IMR-90 (cell line): ENCODE measurements around the gene SMARCAD1. TPM values are rescaled to one million over a fixed set of nuclear protein-coding genes. Genes with fewer than 3 reads are reported as not detected.
A peak's percentile ranks its signal among the peaks of the same experiment; 100 is the strongest.

Experiments used
- ATAC-seq: fragments of 200-7000 bp; cut with Tn5 transposase; 2 replicates; pipeline ENCODE4 v1.9.1; 2020; ENCODE audit warnings: low read depth, mild to moderate bottlenecking, moderate library complexity
- BruUV-seq: library from RNA; stranded (reverse); fragments of 400-500 nt; replicated peaks from 2 replicates; lab custom pipeline; 2021; lab: Mats Ljungman, UMichigan
- CTCF ChIA-PET: fragments of 300-600 bp; formaldehyde crosslinking; extraction: SDS; loops from one replicate; lab custom pipeline; 2021; ENCODE audit warnings: antibody characterized with exemption; lab: Yijun Ruan, JAX
- POLR2A ChIA-PET: fragments of 300-600 bp; sonication (Branson Sonifier 250); formaldehyde crosslinking; loops from one replicate; lab custom pipeline; 2022; ENCODE audit warnings: antibody characterized with exemption; ENCODE audit not compliant: unreplicated experiment; lab: Charles Lee
- DNase-seq: peaks from one replicate; pipeline ENCODE4 v3.0.0; 2013
- H2AFZ ChIP-seq: replicated peaks from 2 replicates; pipeline ENCODE3; 2013; ENCODE audit warnings: low read length, mild to moderate bottlenecking; ENCODE audit not compliant: poor library complexity
- H2AK5ac ChIP-seq: 2 replicates; pipeline ENCODE4 v1.6.1; 2013; ENCODE audit warnings: low read depth, low read length, inconsistent platforms
- H2AK9ac ChIP-seq: replicated peaks from 2 replicates; pipeline ENCODE3; 2013; ENCODE audit warnings: mild to moderate bottlenecking, low read depth, low read length, moderate library complexity; ENCODE audit not compliant: poor library complexity
- H2BK120ac ChIP-seq: 2 replicates; pipeline ENCODE4 v1.6.1; 2013; ENCODE audit warnings: low read depth, low read length, inconsistent platforms
- H2BK15ac ChIP-seq: 3 replicates; pipeline ENCODE4 v1.6.1; 2013; ENCODE audit warnings: low read depth, low read length, inconsistent platforms
- H2BK20ac ChIP-seq: 2 replicates; pipeline ENCODE4 v1.6.1; 2013; ENCODE audit warnings: low read depth, mild to moderate bottlenecking, inconsistent platforms, low read length, moderate library complexity
- H2BK5ac ChIP-seq: 2 replicates; pipeline ENCODE4 v1.6.1; 2013; ENCODE audit warnings: mild to moderate bottlenecking, low read depth, low read length, inconsistent platforms; ENCODE audit not compliant: poor library complexity, severe bottlenecking
- H3K14ac ChIP-seq: replicated peaks from 2 replicates; pipeline ENCODE4 v1.6.1; 2013; ENCODE audit warnings: low read depth, low read length, inconsistent platforms
- H3K18ac ChIP-seq: 2 replicates; pipeline ENCODE4 v1.6.1; 2013; ENCODE audit warnings: low read depth, low read length, control low read depth
- H3K23ac ChIP-seq: 2 replicates; pipeline ENCODE4 v1.6.1; 2013; ENCODE audit warnings: low read depth, low read length, inconsistent platforms
- H3K27ac ChIP-seq: 2 replicates; pipeline ENCODE4 v1.5.1; 2013; ENCODE audit warnings: mild to moderate bottlenecking, control low read depth, low read length; ENCODE audit not compliant: insufficient read depth
- H3K27me3 ChIP-seq: 2 replicates; pipeline ENCODE4 v1.6.1; 2013; ENCODE audit warnings: low read length; ENCODE audit not compliant: control insufficient read depth, insufficient read depth
- H3K36me3 ChIP-seq: 2 replicates; pipeline ENCODE4 v1.6.1; 2013; ENCODE audit warnings: low read length, mixed read lengths; ENCODE audit not compliant: control insufficient read depth, insufficient read depth
- H3K4ac ChIP-seq: 2 replicates; pipeline ENCODE4 v1.6.1; 2013; ENCODE audit warnings: low read depth, low read length, inconsistent platforms
- H3K4me1 ChIP-seq: 2 replicates; pipeline ENCODE4 v1.6.1; 2013; ENCODE audit warnings: low read length, mixed read lengths; ENCODE audit not compliant: control insufficient read depth, insufficient read depth
- H3K4me2 ChIP-seq: 2 replicates; pipeline ENCODE4 v1.6.1; 2013; ENCODE audit warnings: low read depth, mild to moderate bottlenecking, control low read depth, low read length, moderate library complexity
- H3K4me3 ChIP-seq: 2 replicates; pipeline ENCODE4 v1.5.1; 2013; ENCODE audit warnings: low read depth, mild to moderate bottlenecking, control low read depth, low read length, moderate library complexity; ENCODE audit not compliant: insufficient read depth
- H3K56ac ChIP-seq: 2 replicates; pipeline ENCODE4 v1.6.1; 2013; ENCODE audit warnings: low read length, inconsistent platforms; ENCODE audit not compliant: insufficient read depth; ENCODE audit errors: extremely low read depth
- H3K79me1 ChIP-seq, 2 experiments: 2 replicates each; pipeline ENCODE4 v1.6.1; 2013; ENCODE audit warnings: low read length in 2 of 2, inconsistent platforms in 1 of 2, low read depth in 1 of 2
- H3K9ac ChIP-seq: 2 replicates; pipeline ENCODE4 v1.6.1; 2013; ENCODE audit warnings: low read depth, low read length, control low read depth
- H3K9me1 ChIP-seq: 2 replicates; pipeline ENCODE4 v1.6.1; 2013; ENCODE audit warnings: low read length, inconsistent platforms; ENCODE audit not compliant: insufficient read depth
- H3K9me3 ChIP-seq: 2 replicates; pipeline ENCODE4 v1.6.1; 2013; ENCODE audit warnings: low read length; ENCODE audit not compliant: control insufficient read depth, insufficient read depth
- H4K20me1 ChIP-seq: 2 replicates; pipeline ENCODE4 v1.6.1; 2013; ENCODE audit warnings: low read length, inconsistent platforms; ENCODE audit not compliant: insufficient read depth
- H4K5ac ChIP-seq: 2 replicates; pipeline ENCODE4 v1.6.1; 2013; ENCODE audit warnings: mild to moderate bottlenecking, low read depth, low read length, control low read depth
- H4K8ac ChIP-seq, 2 experiments: 2 replicates each; pipeline ENCODE4 v1.6.1; 2013; ENCODE audit warnings: low read depth in 2 of 2, low read length in 2 of 2, control low read depth in 1 of 2, inconsistent platforms in 1 of 2
- H4K91ac ChIP-seq: 2 replicates; pipeline ENCODE4 v1.6.1; 2013; ENCODE audit warnings: low read depth, low read length, inconsistent platforms; ENCODE audit not compliant: insufficient read depth
- BHLHE40 ChIP-seq: fragments of 150-350 bp; IDR thresholded peaks from 2 replicates; pipeline ENCODE4 v1.6.1; 2016; ENCODE audit warnings: mild to moderate bottlenecking, low read depth, low read length
- USF2 ChIP-seq: fragments of 150-350 bp; IDR thresholded peaks from 2 replicates; pipeline ENCODE4 v1.6.1; 2017; ENCODE audit warnings: mild to moderate bottlenecking, antibody characterized with exemption, low read length, low read depth
- WGBS, 2 experiments: methylation state at CpG; one replicate each; pipeline versions ENCODE4 v1.1.5 to v1.1.7; 2013; ENCODE audit warnings: missing lambda C conversion rate in 2 of 2; ENCODE audit not compliant: insufficient read length in 1 of 2; ENCODE audit errors: extremely low coverage in 2 of 2; 5-methylcytosine and 5-hydroxymethylcytosine counted together
- dilution Hi-C: fragments of 300-500 bp; cut with HindIII; formaldehyde crosslinking; loops from one replicate; pipeline ENCODE4 v1.14.3; 2018; ENCODE audit warnings: low sequenced_read_pairs; ENCODE audit not compliant: unreplicated experiment
- in situ Hi-C: fragments of 300-500 bp; cut with MboI; formaldehyde crosslinking; loops from 3 replicates; pipeline ENCODE4 v1.14.3; 2019; ENCODE audit warnings: low sequenced_read_pairs, inconsistent platforms, mixed read lengths
- intact Hi-C: fragments of 100-400 bp; cut with micrococcal nuclease; formaldehyde crosslinking; loops from 2 replicates; pipeline ENCODE4 v1.10.0; 2022
- polyA plus RNA-seq, 3 experiments: library from polyadenylated mRNA; depleted of rRNA; stranded (reverse); fragments of >200 nt; gene quantifications; 2 replicates each; pipeline ENCODE4 v1.2.3, GENCODE V29; 2012; ENCODE audit warnings: low replicate concordance in 1 of 3
- total RNA-seq: library from RNA; depleted of rRNA; stranded (reverse); fragments of >200 nt; gene quantifications from 2 replicates; pipeline ENCODE4 v1.2.3, GENCODE V29; 2012

The SMARCAD1 gene
- total and polyA plus RNA-seq, 2 of the 4 experiments (the other 2 are of a cell fraction) = 12.3 to 35.3 TPM

GRCh38 chr4:94175553-94176261, 32.0 kb upstream of the SMARCAD1 start:
- Histone ChIP-seq H3K36me3 (no peaks in the 10 kb centered on the region), H2BK15ac (no peak overlapping the region), H2BK120ac (no peak overlapping the region), H4K8ac (no peak overlapping the region), H3K27ac (no peak overlapping the region), H3K79me1 (no peaks in the 10 kb centered on the region), H3K56ac (no peak overlapping the region), H3K9ac (no peak overlapping the region), H2AK9ac (no peak overlapping the region), H3K18ac (no peak overlapping the region), H2AK5ac (no peak overlapping the region), H3K4me1 (no peaks in the 10 kb centered on the region), H3K9me3 (no peaks in the 10 kb centered on the region), H4K20me1 (no peaks in the 10 kb centered on the region), H2BK20ac (no peak overlapping the region), H3K4me2 (no peak overlapping the region), H4K91ac (no peak overlapping the region), H3K27me3 (no peaks in the 10 kb centered on the region), H3K9me1 (no peaks in the 10 kb centered on the region), H3K23ac (no peak overlapping the region), H2BK5ac (no peak overlapping the region), H2AFZ (no peak overlapping the region), H3K4ac (no peak overlapping the region), H3K14ac (no peak overlapping the region), H4K5ac (no peak overlapping the region), H3K4me3 (no peak overlapping the region)
- WGBS, 2 experiments = 33% methylated on average over 1 of the region's 6 CpGs; no CpG with 5 or more reads in 1 of the 2 experiments
- in situ Hi-C loops = no loop called here
- dilution Hi-C loops = no loop called here
- TF ChIP-seq BHLHE40 (no peak), USF2 (peak; percentile 19; the same call in 1 of the 2 replicates)
- BruUV-seq = no TSS peak
- ChIA-PET CTCF (no interaction called here), POLR2A (no interaction called here)
- intact Hi-C loops = no loop called here
- DNase-seq (no peak), ATAC-seq (no peak)
